GM23248 (cell line): Measurements from ENCODE around the gene BRAF.

Experiments used
- EZH2 ChIP-seq: fragments of 200-600 bp; sonication (generic); IDR thresholded peaks from 2 replicates; pipeline ENCODE4 v1.6.1; 2018; ENCODE audit warnings: antibody characterized with exemption, mild to moderate bottlenecking; ENCODE audit not compliant: insufficient read depth, poor library complexity, severe bottlenecking
- EZH2phosphoT487 ChIP-seq: fragments of 200-600 bp; sonication (generic); IDR thresholded peaks from 2 replicates; pipeline ENCODE4 v1.6.1; 2018; ENCODE audit warnings: antibody characterized with exemption, moderate library complexity, mild to moderate bottlenecking, low read depth; ENCODE audit not compliant: insufficient read depth

DNA sequence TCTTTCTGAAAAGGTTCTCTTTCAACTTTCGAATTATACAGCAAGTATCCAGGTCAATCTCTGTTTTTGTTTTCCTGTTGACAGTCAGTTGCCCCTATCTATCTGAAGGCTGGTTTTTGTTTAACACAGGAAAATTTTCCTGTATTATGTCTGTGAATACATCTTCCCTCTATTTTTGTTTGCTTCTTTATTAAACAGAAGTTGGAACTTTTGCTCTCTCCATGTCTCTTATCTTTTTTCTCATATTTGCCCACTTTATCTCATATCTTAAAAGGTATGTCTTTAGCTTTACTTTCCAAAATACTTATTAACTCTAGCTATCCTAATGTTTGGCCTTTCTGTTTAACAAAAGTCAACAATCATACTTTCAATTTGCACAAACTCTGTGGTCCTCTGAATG, 95.0 kb downstream of the BRAF start:
- TF ChIP-seq EZH2phosphoT487 = no peak
- no peak for TF ChIP-seq EZH2
